ENCODE measurements around the gene PCNX4. TPM values are rescaled to one million over a fixed set of nuclear protein-coding genes. Genes with fewer than 3 reads are reported as not detected.

PCNX4 gene
- total RNA-seq, 2 experiments from 2014 or later, result 30.3 to 37.6 TPM

DNA sequence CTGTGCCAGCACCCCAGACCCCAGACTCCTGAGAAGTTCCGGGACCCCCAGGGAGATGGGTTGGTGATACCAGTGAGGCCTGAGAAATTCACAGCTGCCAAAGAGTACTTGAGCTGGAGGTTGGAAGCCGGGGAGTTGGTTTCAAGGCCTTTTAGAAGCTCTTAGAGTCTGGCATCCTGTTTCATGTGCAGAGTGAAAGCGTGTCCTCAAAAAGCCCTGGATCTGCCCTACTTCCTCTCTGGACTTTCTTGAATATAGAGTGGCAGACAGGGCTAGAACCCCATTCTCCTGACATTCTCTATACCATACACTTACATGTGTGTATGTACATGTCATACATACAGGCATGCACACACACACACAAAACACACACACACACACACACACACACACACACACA is 126.0 kb downstream of the PCNX4 start:
- ChIA-PET POLR2A (no interaction called here), CTCF (no interaction called here)

Other genes with a start within 250 kb of the PCNX4 start
- gene RTN1, start 221.1 kb upstream of the PCNX4 start, total RNA-seq, result not detected
- not detected for gene LRRC9, start 171.8 kb upstream of the PCNX4 start, total RNA-seq
- 10 to 100 TPM; 77.1 to 80.3 TPM for gene DHRS7, start 73.5 kb downstream of the PCNX4 start, total RNA-seq
- gene PPM1A, start 157.3 kb downstream of the PCNX4 start, total RNA-seq, result 10 to 100 TPM; 47.3 to 52.6 TPM

Measured in activated CD8-positive, alpha-beta memory T cell treated with anti-CD3 and anti-CD28 coated beads for 36 hours (primary cell).